GM21515 (cell line): ENCODE measurements around the gene GPR37.

Experiments
- ATAC-seq: cut with Tn5 transposase; IDR thresholded peaks from one replicate; pipeline ENCODE4 v1.9.1; 2021; ENCODE audit not compliant: unreplicated experiment

Gene GPR37

GRCh38 chr7:124781418-124781817 lies 15.8 kb upstream of the GPR37 start:
- no peak for ATAC-seq

- ATAC-seq = no peak
Measured at GRCh38 chr7:124780608-124781007, 15.0 kb upstream of the GPR37 start.

- ATAC-seq = no peak
Measured at GRCh38 chr7:124780056-124780455, 14.5 kb upstream of the GPR37 start.

DNA sequence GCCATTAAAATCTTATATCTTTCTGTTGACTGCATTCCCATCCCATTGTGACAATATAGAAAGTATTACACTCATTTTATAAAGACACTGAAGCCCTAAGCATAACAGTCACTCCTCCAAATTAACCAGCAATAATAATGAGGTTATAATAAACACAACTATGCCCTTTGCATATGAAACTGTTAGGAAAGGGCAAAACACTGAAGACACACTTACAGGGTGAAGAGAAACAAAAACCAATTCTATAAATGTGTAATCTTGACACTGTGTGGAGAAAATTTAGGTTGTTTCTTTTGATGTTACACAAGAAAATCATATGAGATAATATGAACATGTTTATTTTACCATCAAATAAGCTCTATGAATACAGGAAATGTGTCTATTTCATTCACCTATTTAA lies 14.0 kb upstream of the GPR37 start:
- no peak for ATAC-seq

DNA sequence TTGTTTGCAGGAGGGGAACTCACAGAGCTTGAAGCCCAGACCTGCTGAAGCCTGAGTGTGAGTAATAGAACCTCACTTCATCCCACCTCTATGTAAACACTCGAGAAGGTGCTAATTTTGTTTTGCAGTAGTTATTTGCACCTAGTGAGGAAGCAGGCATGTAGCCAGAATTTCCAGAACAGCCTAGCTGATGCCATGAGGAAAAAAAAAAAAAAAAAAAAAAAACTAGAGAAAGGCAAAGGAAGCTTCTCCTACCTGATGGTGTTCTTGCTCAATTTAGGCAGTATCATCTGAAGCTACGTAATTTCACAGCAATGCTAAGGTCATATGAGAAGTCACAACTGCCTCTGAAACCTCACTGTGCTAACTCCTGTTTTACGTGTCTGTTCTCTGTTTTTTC lies 13.6 kb upstream of the GPR37 start:
- ATAC-seq = no peak

- no peak for ATAC-seq
Measured at GRCh38 chr7:124777268-124777667, 11.7 kb upstream of the GPR37 start.

DNA sequence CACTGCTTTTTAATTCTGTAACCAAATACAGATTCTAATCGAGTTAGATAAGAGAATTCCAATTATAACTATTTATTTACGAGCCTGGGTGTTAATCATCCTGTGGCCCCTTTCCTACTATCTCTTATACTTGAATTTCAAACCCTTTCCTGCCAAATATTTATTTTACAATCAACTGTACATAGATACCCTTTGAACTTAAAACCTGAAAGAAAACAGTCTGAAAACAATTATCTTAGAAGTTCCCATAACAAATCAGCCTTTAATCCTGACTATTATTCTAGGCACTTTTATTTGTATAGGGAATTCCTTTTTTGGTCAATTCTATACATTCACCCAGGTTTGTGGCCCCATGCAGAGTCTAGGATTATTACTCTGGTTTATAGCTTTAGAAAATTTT lies 10.6 kb upstream of the GPR37 start:
- no peak for ATAC-seq

DNA sequence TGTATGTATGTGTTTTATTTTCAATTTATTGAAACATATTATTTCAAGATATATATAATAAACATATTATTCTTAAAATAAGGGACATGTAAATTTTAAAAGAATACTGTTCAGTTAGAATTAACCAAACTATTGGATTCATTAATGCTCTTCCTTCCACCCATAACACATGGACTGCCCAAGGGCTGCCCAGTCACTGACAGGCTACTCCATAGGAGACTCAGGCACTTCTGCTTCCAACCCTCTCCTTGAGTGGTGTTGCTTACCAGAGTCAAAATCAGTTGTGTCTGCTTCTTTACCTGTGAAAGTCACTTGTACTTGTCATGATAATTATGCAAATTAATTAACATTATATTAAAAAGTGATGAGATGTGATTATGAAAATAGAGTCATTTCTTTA lies 9.8 kb upstream of the GPR37 start:
- ATAC-seq = no peak

DNA sequence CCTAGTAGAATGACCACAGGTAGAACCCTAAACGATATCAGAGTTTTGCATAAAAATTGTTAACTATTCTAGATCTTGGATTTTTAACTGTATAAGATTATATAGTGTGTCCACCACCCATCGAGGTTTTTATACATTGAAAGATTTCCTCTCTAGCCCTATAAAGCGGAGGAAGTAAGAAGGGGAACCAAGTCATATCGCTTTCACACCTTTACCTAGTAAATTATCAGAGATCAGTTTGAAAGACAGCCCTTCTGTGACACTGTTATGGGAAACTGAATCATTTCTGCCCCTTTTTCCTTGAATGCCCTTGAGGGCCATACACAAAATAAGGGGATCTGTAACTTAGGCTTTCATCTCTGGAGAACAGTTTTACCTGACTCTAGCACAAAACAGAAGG lies 8.3 kb upstream of the GPR37 start:
- no peak for ATAC-seq

DNA sequence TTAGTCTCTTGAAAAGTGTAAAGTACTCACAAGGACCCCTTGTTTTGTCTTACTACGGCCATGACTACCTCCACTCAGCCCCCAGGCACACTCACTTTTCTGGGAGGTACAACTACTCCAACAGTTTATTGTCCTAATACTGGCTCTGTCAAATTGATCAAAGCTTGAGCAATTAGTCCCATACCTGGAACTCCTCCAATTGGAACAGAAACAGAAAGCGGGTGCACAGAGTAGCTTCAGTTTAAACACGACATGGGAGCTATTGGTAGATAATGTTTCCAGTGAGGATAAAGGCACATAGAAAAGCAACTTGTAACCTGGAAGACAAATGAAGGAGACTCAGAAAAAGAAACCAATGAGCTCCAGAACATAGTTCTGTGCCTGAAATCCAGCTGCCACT lies 7.7 kb upstream of the GPR37 start:
- no peak for ATAC-seq

- no peak for ATAC-seq
Measured at GRCh38 chr7:124769136-124769535, 3.5 kb upstream of the GPR37 start.

DNA sequence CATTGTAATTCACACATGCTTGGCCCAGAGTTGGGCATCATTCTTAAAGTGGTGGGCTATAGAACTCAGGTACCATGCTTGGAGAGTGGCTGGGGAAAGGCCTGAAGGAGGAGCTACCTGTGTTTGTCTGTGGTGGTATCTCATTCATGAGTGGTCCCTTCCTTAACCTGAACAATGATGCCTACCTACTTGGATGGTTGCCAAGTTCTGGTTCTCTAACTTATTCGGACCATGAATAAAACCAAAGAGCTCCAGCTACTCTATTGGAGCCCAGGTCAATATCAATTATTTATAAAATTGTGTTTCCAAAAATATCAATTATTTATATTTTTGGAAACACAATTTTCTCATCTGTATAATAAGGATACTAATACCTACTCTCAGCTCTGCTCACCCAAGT lies 2.9 kb upstream of the GPR37 start:
- ATAC-seq = no peak

DNA sequence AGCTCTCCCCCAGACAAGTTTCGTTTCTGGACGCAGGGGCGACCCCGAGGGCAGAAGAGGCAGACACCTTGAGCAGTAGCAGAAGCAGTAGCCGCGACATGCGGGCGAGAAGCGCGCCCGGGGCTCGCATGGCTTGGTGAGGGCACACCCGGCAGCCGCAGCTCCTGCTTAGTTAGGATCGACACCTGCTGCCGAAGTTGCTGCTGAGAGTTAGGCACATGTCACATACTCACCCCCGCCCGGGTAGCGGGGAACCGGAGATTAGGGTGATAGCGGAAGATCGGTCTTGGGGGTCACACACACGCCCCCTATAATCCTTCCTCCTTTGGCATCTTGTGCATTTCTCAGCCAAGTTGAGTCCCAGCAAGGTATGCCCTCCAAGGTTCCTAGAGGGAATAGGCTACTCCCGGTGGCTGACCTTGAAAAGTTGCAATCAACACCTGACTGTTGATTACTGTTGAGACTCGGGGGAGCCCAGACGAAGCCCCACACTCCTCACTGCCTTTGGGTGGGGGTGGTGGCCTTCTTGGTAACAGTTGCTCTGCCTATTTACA lies 668 bp downstream of the GPR37 start:
- peak; percentile 45 for ATAC-seq

DNA sequence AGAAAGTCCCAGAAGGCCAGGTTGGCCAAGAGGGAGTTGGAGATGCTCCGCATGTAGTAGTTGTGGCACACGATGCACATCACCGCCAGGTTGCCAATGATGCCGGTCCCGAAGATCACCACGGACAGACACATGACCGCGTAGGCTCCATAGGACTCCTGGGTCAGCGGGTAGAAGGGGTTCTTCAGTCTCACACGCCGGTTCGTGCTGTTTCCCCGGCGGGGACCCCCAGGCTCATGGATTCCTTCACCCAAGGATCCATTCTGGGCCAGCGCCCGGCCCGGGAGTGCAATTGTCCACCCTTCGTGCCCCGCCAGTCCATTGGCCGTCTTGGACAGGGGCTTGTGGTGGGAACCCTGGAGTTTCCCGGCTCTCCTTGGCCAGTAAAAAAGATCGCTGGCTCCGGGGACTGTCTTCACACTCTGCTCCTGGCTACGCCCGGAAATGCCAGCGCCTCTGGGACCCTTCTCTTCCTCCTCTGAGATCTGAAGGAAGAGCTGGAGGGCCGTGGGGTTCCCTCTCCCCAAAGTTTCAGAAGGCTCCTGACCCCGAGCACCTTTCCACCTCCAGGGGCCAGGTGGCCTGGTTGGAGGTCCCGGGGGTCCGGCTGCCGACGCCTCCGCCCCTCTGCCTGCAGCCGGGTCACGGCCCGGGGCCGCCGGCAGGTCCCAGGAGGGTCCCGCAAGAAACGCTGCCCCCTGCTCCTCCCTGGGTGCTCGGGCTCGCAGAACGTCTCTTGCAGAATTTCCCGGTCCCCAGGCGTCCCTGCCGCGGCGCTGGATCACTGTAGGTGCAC lies 1.3 kb downstream of the GPR37 start:
- peak; percentile 2 for ATAC-seq

DNA sequence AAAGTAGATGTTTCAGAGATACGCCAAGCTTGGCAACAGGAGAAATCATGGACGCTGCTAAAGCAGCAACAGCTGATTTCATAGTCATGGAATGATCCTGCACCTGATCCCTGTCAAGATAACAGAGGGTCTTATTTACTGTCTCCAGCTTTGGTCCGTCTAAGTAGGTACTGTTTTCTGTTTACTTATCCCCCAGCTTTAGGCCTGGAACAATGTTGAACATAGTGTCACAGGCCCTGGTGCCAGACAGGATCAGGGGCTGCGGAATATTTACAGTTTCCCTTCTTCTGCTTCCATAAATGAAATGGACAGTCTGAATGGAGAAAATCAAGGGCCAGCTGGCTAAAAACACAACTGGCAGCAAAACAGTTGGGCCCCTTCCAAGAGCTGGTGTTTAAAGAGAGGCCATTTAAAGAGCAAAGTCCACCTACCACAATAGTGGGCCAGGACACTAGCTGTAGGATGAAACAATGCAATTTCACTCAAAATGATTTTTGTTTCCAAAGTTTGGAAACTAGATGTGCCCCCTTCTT lies 2.9 kb downstream of the GPR37 start:
- ATAC-seq = no peak

- no peak for ATAC-seq
Measured at GRCh38 chr7:124761164-124761715, 4.4 kb downstream of the GPR37 start.

DNA sequence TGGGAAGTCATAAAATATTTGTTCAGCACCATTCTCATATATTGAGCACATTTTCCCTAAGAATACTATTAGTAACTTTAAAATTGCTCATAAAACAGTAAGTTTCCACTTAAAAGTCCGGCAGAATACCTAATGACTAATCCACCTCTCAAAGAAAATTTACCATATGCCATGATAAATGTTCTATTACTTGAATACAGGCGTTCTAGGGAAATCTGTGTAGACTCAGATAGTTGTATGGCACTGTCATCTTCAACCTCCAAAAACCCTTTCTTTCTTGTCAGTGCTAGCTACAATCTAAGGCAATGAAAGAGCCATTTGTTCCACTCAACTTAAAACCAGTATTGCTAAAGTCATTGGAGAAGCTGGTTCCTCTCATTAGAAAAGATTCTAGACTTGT lies 7.3 kb downstream of the GPR37 start:
- no peak for ATAC-seq

DNA sequence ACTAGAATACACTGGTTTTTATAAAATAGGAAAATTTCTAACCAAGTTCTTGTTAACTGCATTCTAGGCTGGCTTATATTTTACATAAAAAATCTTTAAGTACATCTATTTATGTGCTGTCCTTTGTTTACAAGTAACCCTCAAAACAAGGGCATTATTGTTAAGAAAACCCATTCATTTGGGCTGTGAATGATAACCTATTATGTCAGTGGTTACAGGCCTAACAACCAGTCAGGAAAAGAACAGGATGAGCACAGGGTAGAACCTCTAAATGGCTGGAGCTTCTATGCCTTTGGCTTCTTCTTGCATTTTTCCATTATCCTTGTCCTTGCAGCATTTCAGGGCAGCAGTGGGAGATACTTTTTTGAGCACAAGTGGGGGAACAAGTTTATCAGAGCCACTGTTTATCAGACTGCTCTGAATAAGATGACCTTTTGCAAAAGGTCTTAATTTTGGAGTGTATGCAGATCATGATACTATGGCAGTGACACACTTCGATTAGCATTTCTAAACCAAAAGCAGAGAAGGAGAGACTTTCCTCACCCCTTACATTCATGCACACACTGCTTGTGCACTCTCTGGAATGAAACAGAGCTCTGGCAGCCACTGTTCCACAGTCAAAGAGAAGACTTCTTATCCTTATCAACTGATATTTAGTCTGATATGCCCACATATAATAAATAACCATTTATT lies 10.9 kb downstream of the GPR37 start:
- no peak for ATAC-seq

DNA sequence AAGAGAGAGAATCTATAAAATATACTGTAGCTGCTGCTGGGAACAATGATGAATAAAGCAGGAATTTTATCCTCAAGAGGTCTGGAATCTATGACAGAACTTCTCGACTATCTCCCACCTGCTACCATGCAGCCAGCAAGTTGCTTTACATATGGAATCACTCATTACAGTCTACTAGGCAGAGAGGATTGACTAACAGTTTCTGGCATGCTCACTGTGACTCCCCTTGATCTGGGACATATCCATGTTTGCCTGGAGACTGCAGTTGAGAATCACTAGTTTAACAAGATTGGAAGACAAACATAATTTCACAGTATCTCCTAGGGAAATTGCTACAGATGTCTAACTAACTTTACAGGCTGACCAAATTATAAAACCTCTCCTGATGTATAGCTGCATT lies 13.3 kb downstream of the GPR37 start:
- no peak for ATAC-seq

- no peak for ATAC-seq
Measured at GRCh38 chr7:124751027-124751426, 14.6 kb downstream of the GPR37 start.

DNA sequence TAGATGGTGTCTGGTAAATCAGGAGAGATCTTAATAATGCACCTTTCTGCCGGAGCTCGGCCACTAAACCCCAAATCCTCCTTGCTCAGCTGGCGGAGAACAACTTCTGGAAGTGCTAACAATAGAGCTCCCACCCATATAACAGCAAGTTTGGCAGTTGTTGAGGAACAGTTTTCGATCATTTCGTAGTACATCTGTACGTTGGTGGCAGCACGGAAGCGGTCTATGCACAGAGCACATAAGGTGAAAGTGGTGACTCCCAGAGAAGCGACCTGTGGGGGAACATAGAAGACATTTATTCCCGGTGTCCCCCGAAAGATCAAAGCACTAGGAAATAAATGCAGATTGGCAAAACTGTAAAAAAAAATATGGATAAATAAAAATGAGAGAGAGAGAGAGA lies 18.5 kb downstream of the GPR37 start:
- no peak for ATAC-seq

DNA sequence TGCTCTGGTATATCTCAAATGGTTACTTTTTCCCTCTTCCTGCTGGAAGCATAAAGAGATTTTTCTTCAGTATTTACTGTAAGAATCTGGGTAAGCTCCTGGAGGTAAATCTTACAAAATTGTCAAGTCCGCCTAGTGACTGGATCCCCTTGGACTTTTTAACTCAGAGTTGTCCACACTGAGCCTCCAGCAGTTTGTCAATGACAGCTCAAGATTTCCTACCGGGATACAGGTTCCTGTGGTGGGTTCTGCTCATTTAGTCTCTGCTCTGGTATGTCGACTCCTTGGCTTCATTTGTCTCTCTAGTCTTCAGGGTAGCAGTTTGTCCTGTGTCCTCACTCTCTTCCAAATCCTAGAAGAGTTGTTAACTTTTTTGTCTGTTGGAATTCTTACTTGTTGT lies 27.0 kb downstream of the GPR37 start:
- ATAC-seq = no peak
